ENCODE data around the gene SPATA2L. TPM values are rescaled to one million over a fixed set of nuclear protein-coding genes. Genes with fewer than 3 reads are reported as not detected.
"Not testable (repeated sequence)": the region's sequence is repeated elsewhere in the genome, so short reads cannot be mapped to it uniquely, and the experiment has no call there.

SPATA2L gene
- polyA plus RNA-seq, 1 donor (not counting 4 experiments of a cell fraction or from before 2014, with no cell fraction given) = 1.7 TPM

GRCh38 chr16:89678258-89678657 is 23.2 kb downstream of the SPATA2L start:
- Histone ChIP-seq H3K27me3 (ENCODE audit: control insufficient read depth, extremely low read depth, insufficient read depth, low read length) (no peaks in the 10 kb centered on the region), H3K36me3 (ENCODE audit: control insufficient read depth in 2 of 2, extremely low read depth in 1 of 2, insufficient read depth in 2 of 2, low read length in 2 of 2) (peaks cover 0 to 3% of the 10 kb centered on the region in 2 experiments), H3K9ac (ENCODE audit: control insufficient read depth, extremely low read depth, insufficient read depth, low read length) (no peak overlapping the region), H3K4me2 (ENCODE audit: control insufficient read depth, extremely low read depth, insufficient read depth, low read depth, low read length) (no peak overlapping the region), H3K79me2 (ENCODE audit: control insufficient read depth, insufficient read depth, low read length) (no peaks in the 10 kb centered on the region), H2AFZ (ENCODE audit: control insufficient read depth, low read length) (no peak overlapping the region), H3K9me3 (ENCODE audit: control insufficient read depth, low read depth, low read length) (no peaks in the 10 kb centered on the region), H3K27ac (ENCODE audit: control insufficient read depth, insufficient read depth, low read length) (no peak overlapping the region), H4K20me1 (ENCODE audit: control insufficient read depth, extremely low read depth, insufficient read depth, low read length) (no peaks in the 10 kb centered on the region), H3K4me1 (ENCODE audit: control insufficient read depth, extremely low read depth, insufficient read depth, low read length) (no peaks in the 10 kb centered on the region), H3K9me1 (ENCODE audit: control insufficient read depth, extremely low read depth, insufficient read depth, low read length) (no peaks in the 10 kb centered on the region), H3K4me3 (ENCODE audit: control insufficient read depth in 2 of 3, extremely low read depth in 1 of 3, insufficient read depth in 2 of 3, low read depth in 1 of 3, low read length in 3 of 3) (no peak overlapping the region)
- dilution Hi-C loops (cut with MboI; ENCODE audit: extremely low pct_ligation_motif_present, low sequenced_read_pairs) = no loop called here
- TF ChIP-seq EZH2 (IDR thresholded peaks at IDR 0.05; ENCODE audit: low read length) (no peak), CTCF (optimal IDR thresholded peaks at IDR 0.05 in 1 of 3, IDR thresholded peaks at IDR 0.05 in 1 of 3, conservative IDR thresholded peaks at IDR 0.05 in 1 of 3; ENCODE audit: extremely low read depth in 1 of 3, insufficient read depth in 2 of 3, low read length in 3 of 3) (no peak)
- FAIRE-seq (no peak), DNase-seq (ENCODE audit: low read depth, low spot score) (no peak)

- no peak overlapping the region for H3K9ac ChIP-seq (ENCODE audit: control insufficient read depth, extremely low read depth, insufficient read depth, low read length)
- dilution Hi-C loops (cut with MboI; ENCODE audit: extremely low pct_ligation_motif_present, low sequenced_read_pairs) = no loop called here
Observed at GRCh38 chr16:89672177-89672941, 29.1 kb downstream of the SPATA2L start.

GRCh38 chr16:89671565-89671964 is 29.9 kb downstream of the SPATA2L start:
- H3K9ac ChIP-seq (ENCODE audit: control insufficient read depth, extremely low read depth, insufficient read depth, low read length); H3K79me2 ChIP-seq (ENCODE audit: control insufficient read depth, insufficient read depth, low read length); H2AFZ ChIP-seq (ENCODE audit: control insufficient read depth, low read length); H3K4me3 ChIP-seq (ENCODE audit: control insufficient read depth in 2 of 3, extremely low read depth in 1 of 3, insufficient read depth in 2 of 3, low read depth in 1 of 3, low read length in 3 of 3); FAIRE-seq; H3K4me1 ChIP-seq (ENCODE audit: control insufficient read depth, extremely low read depth, insufficient read depth, low read length); H3K27me3 ChIP-seq (ENCODE audit: control insufficient read depth, extremely low read depth, insufficient read depth, low read length); DNase-seq (ENCODE audit: low read depth, low spot score); H4K20me1 ChIP-seq (ENCODE audit: control insufficient read depth, extremely low read depth, insufficient read depth, low read length); dilution Hi-C loops (cut with MboI; ENCODE audit: extremely low pct_ligation_motif_present, low sequenced_read_pairs); H3K9me3 ChIP-seq (ENCODE audit: control insufficient read depth, low read depth, low read length); H3K36me3 ChIP-seq (ENCODE audit: control insufficient read depth in 2 of 2, extremely low read depth in 1 of 2, insufficient read depth in 2 of 2, low read length in 2 of 2); H3K9me1 ChIP-seq (ENCODE audit: control insufficient read depth, extremely low read depth, insufficient read depth, low read length); H3K27ac ChIP-seq (ENCODE audit: control insufficient read depth, insufficient read depth, low read length); H3K4me2 ChIP-seq (ENCODE audit: control insufficient read depth, extremely low read depth, insufficient read depth, low read depth, low read length): not testable (repeated sequence)

More at GRCh38 chr16:89672177-89672941, 29.1 kb downstream of the SPATA2L start:
- Histone ChIP-seq H3K4me1 (ENCODE audit: control insufficient read depth, extremely low read depth, insufficient read depth, low read length) (peaks cover 6% of the 10 kb centered on the region), H3K9me1 (ENCODE audit: control insufficient read depth, extremely low read depth, insufficient read depth, low read length) (no peaks in the 10 kb centered on the region), H2AFZ (ENCODE audit: control insufficient read depth, low read length) (no peak overlapping the region), H3K27ac (ENCODE audit: control insufficient read depth, insufficient read depth, low read length) (no peak overlapping the region), H3K36me3 (ENCODE audit: control insufficient read depth in 2 of 2, extremely low read depth in 1 of 2, insufficient read depth in 2 of 2, low read length in 2 of 2) (no peaks in the 10 kb centered on the region), H3K4me3 (ENCODE audit: control insufficient read depth in 2 of 3, extremely low read depth in 1 of 3, insufficient read depth in 2 of 3, low read depth in 1 of 3, low read length in 3 of 3) (no peak overlapping the region), H3K9me3 (ENCODE audit: control insufficient read depth, low read depth, low read length) (no peaks in the 10 kb centered on the region), H3K79me2 (ENCODE audit: control insufficient read depth, insufficient read depth, low read length) (no peaks in the 10 kb centered on the region), H4K20me1 (ENCODE audit: control insufficient read depth, extremely low read depth, insufficient read depth, low read length) (no peaks in the 10 kb centered on the region), H3K27me3 (ENCODE audit: control insufficient read depth, extremely low read depth, insufficient read depth, low read length) (no peaks in the 10 kb centered on the region), H3K4me2 (ENCODE audit: control insufficient read depth, extremely low read depth, insufficient read depth, low read depth, low read length) (no peak overlapping the region)
- TF ChIP-seq CTCF (optimal IDR thresholded peaks at IDR 0.05 in 1 of 3, IDR thresholded peaks at IDR 0.05 in 1 of 3, conservative IDR thresholded peaks at IDR 0.05 in 1 of 3; ENCODE audit: extremely low read depth in 1 of 3, insufficient read depth in 2 of 3, low read length in 3 of 3) (no peak), EZH2 (IDR thresholded peaks at IDR 0.05; ENCODE audit: low read length) (no peak)
- no peak for DNase-seq (ENCODE audit: low read depth, low spot score)
- FAIRE-seq = no peak
